Keratinocyte (primary cell): ENCODE data around the gene MED29.

Source experiments
- EZH2 ChIP-seq: IDR thresholded peaks from one replicate; pipeline ENCODE4 v1.6.1; 2012; ENCODE audit warnings: inconsistent platforms, mild to moderate bottlenecking, low read length, moderate library complexity
- TF ChIP-seq, protein P1 (sequence below), 3 experiments: IDR thresholded peaks in 1 of 3; conservative IDR thresholded peaks in 1 of 3; optimal IDR thresholded peaks in 1 of 3; 2 replicates in 2 of 3; 3 replicates in 1 of 3; pipeline versions ENCODE3 to v1.5.1; 2011; ENCODE audit warnings: low read length in 3 of 3, mild to moderate bottlenecking in 3 of 3, moderate library complexity in 2 of 3, control low read depth in 1 of 3, inconsistent platforms in 1 of 3; ENCODE audit not compliant: insufficient read depth in 2 of 3; ENCODE audit errors: extremely low read depth in 1 of 3

DNA sequence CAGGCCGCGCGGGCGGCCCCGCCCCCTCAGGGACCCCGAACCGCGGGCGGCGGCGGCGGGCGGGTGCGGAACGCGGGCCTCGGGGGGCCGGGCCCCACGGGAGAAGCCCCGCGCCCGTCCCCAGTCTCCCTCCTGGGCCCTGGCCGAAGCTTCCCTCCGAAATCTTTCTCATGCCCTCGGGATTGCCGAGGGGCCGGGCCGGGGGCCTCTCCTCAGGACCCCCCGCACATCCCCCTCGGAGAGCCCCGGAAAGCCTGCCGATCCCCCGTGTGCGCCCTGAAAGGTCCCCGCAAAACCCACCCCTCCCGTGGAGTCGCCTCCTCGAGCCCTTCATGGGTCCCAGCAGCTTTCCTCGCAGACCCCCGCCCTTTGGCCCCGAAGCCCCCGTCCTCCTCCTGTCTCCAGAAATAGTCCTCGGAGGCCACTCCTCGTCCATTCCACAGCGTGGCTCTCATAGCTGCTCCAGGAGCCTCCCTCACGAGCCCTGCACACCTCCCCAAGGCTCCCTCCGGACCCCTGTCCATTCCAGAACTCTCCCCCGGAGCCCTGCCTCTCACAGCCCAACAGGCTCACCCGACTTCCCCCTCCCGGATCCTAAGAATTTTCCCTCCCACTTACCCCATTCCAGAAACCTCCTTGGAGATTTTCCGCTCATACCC is 48.4 kb upstream of the MED29 start:
- TF ChIP-seq, protein P1, sequence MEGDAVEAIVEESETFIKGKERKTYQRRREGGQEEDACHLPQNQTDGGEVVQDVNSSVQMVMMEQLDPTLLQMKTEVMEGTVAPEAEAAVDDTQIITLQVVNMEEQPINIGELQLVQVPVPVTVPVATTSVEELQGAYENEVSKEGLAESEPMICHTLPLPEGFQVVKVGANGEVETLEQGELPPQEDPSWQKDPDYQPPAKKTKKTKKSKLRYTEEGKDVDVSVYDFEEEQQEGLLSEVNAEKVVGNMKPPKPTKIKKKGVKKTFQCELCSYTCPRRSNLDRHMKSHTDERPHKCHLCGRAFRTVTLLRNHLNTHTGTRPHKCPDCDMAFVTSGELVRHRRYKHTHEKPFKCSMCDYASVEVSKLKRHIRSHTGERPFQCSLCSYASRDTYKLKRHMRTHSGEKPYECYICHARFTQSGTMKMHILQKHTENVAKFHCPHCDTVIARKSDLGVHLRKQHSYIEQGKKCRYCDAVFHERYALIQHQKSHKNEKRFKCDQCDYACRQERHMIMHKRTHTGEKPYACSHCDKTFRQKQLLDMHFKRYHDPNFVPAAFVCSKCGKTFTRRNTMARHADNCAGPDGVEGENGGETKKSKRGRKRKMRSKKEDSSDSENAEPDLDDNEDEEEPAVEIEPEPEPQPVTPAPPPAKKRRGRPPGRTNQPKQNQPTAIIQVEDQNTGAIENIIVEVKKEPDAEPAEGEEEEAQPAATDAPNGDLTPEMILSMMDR (optimal IDR thresholded peaks at IDR 0.05 in 1 of 3, IDR thresholded peaks at IDR 0.05 in 1 of 3, conservative IDR thresholded peaks at IDR 0.05 in 1 of 3; ENCODE audit: extremely low read depth in 1 of 3, insufficient read depth in 2 of 3, low read length in 3 of 3): no peak
- no peak for TF ChIP-seq EZH2
